ENCODE results near the gene SLC40A1.

Gene SLC40A1

GRCh38 chr2:189534854-189535832 lies 45.4 kb downstream of the SLC40A1 start:
- DNase-seq: no peak

GRCh38 chr2:189533288-189534035 lies 47.1 kb downstream of the SLC40A1 start:
- no peak for DNase-seq

- DNase-seq: no peak
Measured at GRCh38 chr2:189530965-189531637, 49.5 kb downstream of the SLC40A1 start.

- no peak for DNase-seq
Measured at GRCh38 chr2:189528617-189529016, 52.0 kb downstream of the SLC40A1 start.

GRCh38 chr2:189527812-189528592 lies 52.6 kb downstream of the SLC40A1 start:
- DNase-seq: no peak

- DNase-seq: no peak
Measured at GRCh38 chr2:189527041-189527750, 53.4 kb downstream of the SLC40A1 start.

GRCh38 chr2:189526241-189526640 lies 54.3 kb downstream of the SLC40A1 start:
- DNase-seq: no peak

- no peak for DNase-seq
Measured at GRCh38 chr2:189524746-189525145, 55.8 kb downstream of the SLC40A1 start.

GRCh38 chr2:189522435-189523151 lies 58.0 kb downstream of the SLC40A1 start:
- no peak for DNase-seq

GRCh38 chr2:189521699-189522434 lies 58.7 kb downstream of the SLC40A1 start:
- DNase-seq: no peak

- DNase-seq: no peak
Measured at GRCh38 chr2:189519631-189520387, 60.8 kb downstream of the SLC40A1 start.

GRCh38 chr2:189517847-189518535 lies 62.6 kb downstream of the SLC40A1 start:
- DNase-seq: no peak

GRCh38 chr2:189516546-189516945 lies 64.0 kb downstream of the SLC40A1 start:
- no peak for DNase-seq

- no peak for DNase-seq
Measured at GRCh38 chr2:189515264-189515663, 65.3 kb downstream of the SLC40A1 start.

GRCh38 chr2:189514104-189514503 lies 66.5 kb downstream of the SLC40A1 start:
- no peak for DNase-seq

- no peak for DNase-seq
Measured at GRCh38 chr2:189512879-189513278, 67.7 kb downstream of the SLC40A1 start.

- DNase-seq: no peak
Measured at GRCh38 chr2:189511960-189512319, 68.6 kb downstream of the SLC40A1 start.

- no peak for DNase-seq
Measured at GRCh38 chr2:189511210-189511959, 69.2 kb downstream of the SLC40A1 start.
